H1 (cell line): ENCODE measurements around the gene SV2C.

Source experiments
- ASH2L ChIP-seq: fragments of 200-600, 300-600 bp; sonication (generic); IDR thresholded peaks from one replicate; pipeline ENCODE4 v1.7.1; 2017; ENCODE audit warnings: low read length
- CEBPB ChIP-seq: IDR thresholded peaks from 2 replicates; pipeline ENCODE4 v1.6.1; 2012; ENCODE audit warnings: low read depth, low read length
- CREB1 ChIP-seq: IDR thresholded peaks from 2 replicates; pipeline ENCODE4 v1.6.1; 2012; ENCODE audit warnings: inconsistent platforms
- JUND ChIP-seq: IDR thresholded peaks from 2 replicates; pipeline ENCODE4 v1.6.1; 2011; ENCODE audit warnings: mild to moderate bottlenecking, improper control_type of control experiment, low read length
- POLR2A ChIP-seq, 2 experiments: IDR thresholded peaks; 1 replicate in 1 of 2; 2 replicates in 1 of 2; pipeline ENCODE4 v1.6.1; 2011; ENCODE audit warnings: low read depth in 2 of 2, low read length in 2 of 2, mild to moderate bottlenecking in 2 of 2; ENCODE audit errors: control extremely low read depth in 1 of 2
- POLR2AphosphoS5 ChIP-seq: IDR thresholded peaks from 2 replicates; pipeline ENCODE4 v1.6.1; 2011; ENCODE audit warnings: low read depth, low read length
- RBBP5 ChIP-seq: IDR thresholded peaks from 2 replicates; pipeline ENCODE4 v1.7.1; 2012; ENCODE audit warnings: low read depth, mild to moderate bottlenecking, inconsistent platforms, low read length, moderate library complexity, borderline replicate concordance
- RNF2 ChIP-seq: fragments of 200-900, 300-1000 bp; sonication (generic); IDR thresholded peaks from 2 replicates; pipeline ENCODE4 v1.7.1; 2016; ENCODE audit warnings: borderline replicate concordance, low read depth, mild to moderate bottlenecking, antibody characterized with exemption, low read length; ENCODE audit not compliant: poor library complexity, severe bottlenecking; ENCODE audit errors: missing control alignments
- SAP30 ChIP-seq: fragments of 300-600 bp; sonication (generic); IDR thresholded peaks from 2 replicates; pipeline ENCODE4 v1.7.1; 2012; ENCODE audit warnings: low read length, moderate library complexity, mild to moderate bottlenecking, inconsistent platforms; ENCODE audit not compliant: insufficient read depth, insufficient replicate concordance
- YY1 ChIP-seq: IDR thresholded peaks from 2 replicates; pipeline ENCODE4 v1.6.1; 2011; ENCODE audit warnings: low read depth, mild to moderate bottlenecking, low read length
- TF ChIP-seq, protein P1 (sequence below), 3 experiments: IDR thresholded peaks; 1 replicate in 2 of 3; 2 replicates in 1 of 3; pipeline versions ENCODE4 v1.5.1 to v1.6.1; 2011; ENCODE audit warnings: low read length in 3 of 3, mild to moderate bottlenecking in 3 of 3, inconsistent platforms in 2 of 3, low read depth in 1 of 3, moderate library complexity in 1 of 3; ENCODE audit not compliant: insufficient read depth in 1 of 3; ENCODE audit errors: control extremely low read depth in 1 of 3

DNA sequence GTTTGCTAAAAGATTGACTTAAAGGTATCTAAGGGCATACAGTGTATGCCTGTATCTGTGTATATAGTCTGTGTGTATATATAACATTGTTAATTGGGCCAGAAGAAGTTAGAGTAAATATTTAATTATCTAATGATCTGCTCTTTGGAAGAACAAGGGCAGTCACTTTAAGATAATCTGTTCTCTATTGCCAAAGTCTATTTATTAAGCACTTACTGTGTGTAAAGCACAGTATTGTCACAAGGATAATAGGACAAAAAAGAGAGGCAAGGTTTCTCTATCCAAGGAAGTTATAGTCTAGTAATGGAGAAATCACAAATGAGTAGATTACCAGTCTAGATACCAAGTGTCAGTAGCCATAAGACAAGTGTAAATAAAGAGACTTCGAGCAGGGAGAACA lies 51.5 kb downstream of the SV2C start:
- no peak for TF ChIP-seq RNF2
- TF ChIP-seq, protein P1, sequence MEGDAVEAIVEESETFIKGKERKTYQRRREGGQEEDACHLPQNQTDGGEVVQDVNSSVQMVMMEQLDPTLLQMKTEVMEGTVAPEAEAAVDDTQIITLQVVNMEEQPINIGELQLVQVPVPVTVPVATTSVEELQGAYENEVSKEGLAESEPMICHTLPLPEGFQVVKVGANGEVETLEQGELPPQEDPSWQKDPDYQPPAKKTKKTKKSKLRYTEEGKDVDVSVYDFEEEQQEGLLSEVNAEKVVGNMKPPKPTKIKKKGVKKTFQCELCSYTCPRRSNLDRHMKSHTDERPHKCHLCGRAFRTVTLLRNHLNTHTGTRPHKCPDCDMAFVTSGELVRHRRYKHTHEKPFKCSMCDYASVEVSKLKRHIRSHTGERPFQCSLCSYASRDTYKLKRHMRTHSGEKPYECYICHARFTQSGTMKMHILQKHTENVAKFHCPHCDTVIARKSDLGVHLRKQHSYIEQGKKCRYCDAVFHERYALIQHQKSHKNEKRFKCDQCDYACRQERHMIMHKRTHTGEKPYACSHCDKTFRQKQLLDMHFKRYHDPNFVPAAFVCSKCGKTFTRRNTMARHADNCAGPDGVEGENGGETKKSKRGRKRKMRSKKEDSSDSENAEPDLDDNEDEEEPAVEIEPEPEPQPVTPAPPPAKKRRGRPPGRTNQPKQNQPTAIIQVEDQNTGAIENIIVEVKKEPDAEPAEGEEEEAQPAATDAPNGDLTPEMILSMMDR (IDR thresholded peaks at IDR 0.05; ENCODE audit: control extremely low read depth in 1 of 3, insufficient read depth in 1 of 3, low read depth in 1 of 3, low read length in 3 of 3) = no peak
- no peak for TF ChIP-seq YY1
- TF ChIP-seq CEBPB = no peak
- no peak for TF ChIP-seq CREB1
- TF ChIP-seq POLR2AphosphoS5 = no peak
- no peak for TF ChIP-seq POLR2A (IDR thresholded peaks at IDR 0.05; ENCODE audit: control extremely low read depth in 1 of 2, low read depth in 2 of 2, low read length in 2 of 2)
- no peak for TF ChIP-seq JUND
- TF ChIP-seq ASH2L = no peak
- no peak for TF ChIP-seq SAP30
- no peak for TF ChIP-seq RBBP5
